ENCODE measurements around the gene NFATC3.
"Not testable (repeated sequence)": the region's sequence is repeated elsewhere in the genome, so short reads cannot be mapped to it uniquely, and the experiment has no call there.

Gene NFATC3

GRCh38 chr16:68118954-68119353 is 33.8 kb downstream of the NFATC3 start:
- DNase-seq (ENCODE audit: low read depth) = not testable (repeated sequence)

DNA sequence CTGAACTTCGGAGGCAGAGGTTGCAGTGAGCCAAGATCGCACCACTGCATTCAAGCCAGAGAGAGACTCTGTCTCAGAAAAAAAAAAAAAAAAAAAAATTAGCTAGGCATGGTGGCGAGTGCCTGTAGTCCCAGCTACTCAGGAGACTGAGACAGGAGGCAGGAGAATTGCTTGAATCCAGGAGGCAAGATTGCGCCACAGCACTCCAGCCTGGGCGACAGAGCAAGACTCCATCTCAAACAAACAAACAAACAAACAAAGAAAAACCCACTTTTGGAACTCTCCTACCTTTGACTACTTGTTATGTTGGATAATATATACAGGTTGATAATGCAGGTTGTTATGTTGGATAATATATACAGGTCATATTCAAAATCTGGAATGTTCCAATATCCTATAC is 35.3 kb downstream of the NFATC3 start:
- DNase-seq (ENCODE audit: low read depth) = not testable (repeated sequence)

GRCh38 chr16:68126395-68126794 is 41.2 kb downstream of the NFATC3 start:
- DNase-seq (ENCODE audit: low read depth) = no peak

DNA sequence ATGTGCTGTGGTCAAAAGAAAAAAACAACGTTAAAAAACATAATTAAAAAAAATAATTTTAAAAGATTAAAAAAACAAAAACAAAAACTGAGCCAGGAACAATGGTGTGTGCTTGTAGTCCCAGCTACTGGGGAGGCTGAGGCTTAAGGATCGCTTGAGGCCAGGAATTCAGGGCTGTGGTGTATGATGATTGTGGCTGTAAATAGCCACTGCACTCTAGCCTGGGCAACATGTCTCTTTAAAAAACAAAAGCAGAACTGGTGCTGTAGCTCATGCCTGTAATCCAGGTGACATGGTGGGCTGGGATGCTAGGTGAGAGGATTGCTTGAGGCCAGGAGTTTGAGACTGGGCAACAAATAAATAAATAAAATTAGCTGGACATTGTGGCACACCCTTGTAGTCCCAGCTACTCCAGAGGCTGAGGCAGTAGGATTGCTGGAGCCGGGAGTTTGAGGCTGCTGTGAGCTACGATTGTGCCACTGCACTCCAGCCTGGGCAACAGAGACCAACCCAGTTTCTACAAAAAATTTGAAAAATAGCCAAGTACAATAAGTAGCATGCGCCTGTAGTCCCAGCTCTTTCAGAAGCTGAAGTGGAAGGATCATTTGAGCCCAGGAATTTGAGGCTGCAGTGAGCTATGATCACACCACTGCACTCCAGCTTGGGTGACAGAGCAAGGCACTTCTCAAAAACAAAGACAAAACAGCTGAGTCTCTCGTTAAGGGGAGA is 43.6 kb downstream of the NFATC3 start:
- peak; percentile 44 for DNase-seq (ENCODE audit: low read depth)

DNA sequence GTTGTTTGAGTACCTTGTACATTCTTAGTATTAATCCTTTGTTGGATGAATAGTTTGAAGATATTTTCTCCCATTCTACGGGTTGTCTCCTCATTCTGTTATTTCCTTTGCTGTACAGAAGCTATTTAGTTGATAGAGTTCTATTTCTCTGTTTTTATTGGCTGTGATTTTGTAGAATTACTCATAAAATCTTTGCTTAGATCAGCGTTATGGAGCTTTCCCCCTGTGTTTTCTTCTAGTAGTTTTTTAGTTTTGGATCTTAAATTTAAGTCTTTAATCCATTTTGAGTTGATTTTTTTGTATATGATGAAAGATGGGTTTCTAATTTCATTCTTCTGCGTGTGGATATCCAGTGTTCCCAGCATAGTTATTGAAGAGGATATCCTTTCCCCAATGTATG is 45.4 kb downstream of the NFATC3 start:
- no peak for DNase-seq (ENCODE audit: low read depth)

- DNase-seq (ENCODE audit: low read depth) = no peak
Observed at GRCh38 chr16:68131813-68132706, 46.9 kb downstream of the NFATC3 start.

DNA sequence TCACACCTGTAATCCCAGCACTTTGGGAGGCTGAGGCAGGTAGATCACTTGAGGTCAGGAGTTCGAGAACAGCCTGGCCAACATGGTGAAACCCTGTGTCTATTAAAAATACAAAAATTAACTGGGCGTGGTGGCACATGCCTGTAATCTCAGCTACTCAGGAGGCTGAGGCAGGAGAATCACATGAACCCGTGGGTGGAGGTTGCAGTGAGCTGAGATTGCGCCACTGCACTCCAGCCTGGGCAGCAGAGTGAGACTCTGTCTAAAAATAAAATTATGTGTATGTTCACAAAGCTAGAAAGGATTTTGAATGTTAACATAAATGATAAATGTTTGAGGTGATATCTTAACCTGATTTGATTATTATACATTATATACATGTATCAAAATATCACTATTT is 47.8 kb downstream of the NFATC3 start:
- DNase-seq (ENCODE audit: low read depth) = not testable (repeated sequence)

DNA sequence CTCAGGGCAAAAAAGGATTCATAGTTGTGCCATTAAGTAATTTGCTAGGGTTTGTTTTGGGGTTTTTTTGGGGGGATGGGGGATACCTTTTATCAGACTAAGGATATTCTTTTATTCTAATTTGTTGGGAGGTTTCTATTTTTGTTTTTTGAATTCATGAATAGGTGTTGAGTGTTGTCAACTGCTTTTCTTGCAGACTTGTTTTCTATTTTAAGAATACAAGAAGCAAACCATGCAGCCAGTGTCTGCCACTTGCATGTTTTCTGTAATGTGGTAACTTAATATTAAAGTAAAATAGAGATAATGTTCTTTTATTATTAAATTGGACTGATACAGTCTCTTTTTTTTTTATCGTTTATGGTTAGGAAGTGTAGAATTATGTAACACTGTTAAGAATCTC is 49.5 kb downstream of the NFATC3 start:
- DNase-seq (ENCODE audit: low read depth) = no peak

GRCh38 chr16:68136515-68136914 is 51.3 kb downstream of the NFATC3 start:
- DNase-seq (ENCODE audit: low read depth) = no peak

GRCh38 chr16:68144008-68144407 is 58.8 kb downstream of the NFATC3 start:
- DNase-seq (ENCODE audit: low read depth) = no peak

DNA sequence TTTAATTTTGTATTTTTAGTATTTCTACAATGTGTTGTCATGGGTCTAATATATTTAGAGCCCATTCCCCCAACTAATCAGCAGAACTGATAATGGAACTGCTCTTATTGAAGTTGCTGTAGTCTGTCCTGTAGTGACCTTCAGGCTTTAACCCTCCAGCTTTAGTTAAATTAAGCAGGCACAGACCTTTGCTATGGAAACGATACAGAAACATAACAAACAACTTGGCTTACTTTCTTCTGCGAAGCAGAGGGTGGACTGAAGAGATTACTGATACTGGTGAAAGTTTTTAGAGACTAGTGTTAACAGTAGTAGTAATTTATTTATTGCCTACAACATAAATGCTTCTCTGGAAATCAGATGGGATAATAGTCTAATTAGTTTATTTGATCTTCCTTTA is 61.4 kb downstream of the NFATC3 start:
- peak; percentile 69 for DNase-seq (ENCODE audit: low read depth)

- no peak for DNase-seq (ENCODE audit: low read depth)
Observed at GRCh38 chr16:68147444-68147843, 62.3 kb downstream of the NFATC3 start.

DNA sequence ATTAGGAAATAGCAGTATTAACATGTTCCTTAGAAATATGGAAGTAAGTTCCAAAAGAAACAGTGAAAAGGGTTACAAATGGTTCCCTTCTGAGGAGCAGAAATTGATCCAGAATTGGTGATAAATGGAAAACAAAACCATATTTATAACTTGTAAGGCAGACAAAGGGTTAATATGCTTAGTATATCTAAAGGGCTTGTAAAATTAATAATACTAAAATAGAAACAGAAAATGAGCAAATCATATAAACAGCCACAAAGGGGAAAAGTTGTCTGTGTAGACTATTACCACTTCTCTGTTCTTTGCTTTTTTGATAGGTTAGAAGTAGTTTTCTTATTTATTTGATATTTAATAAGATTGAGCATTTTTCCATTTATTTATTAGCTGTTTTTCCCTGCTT is 64.4 kb downstream of the NFATC3 start:
- DNase-seq (ENCODE audit: low read depth) = no peak

DNA sequence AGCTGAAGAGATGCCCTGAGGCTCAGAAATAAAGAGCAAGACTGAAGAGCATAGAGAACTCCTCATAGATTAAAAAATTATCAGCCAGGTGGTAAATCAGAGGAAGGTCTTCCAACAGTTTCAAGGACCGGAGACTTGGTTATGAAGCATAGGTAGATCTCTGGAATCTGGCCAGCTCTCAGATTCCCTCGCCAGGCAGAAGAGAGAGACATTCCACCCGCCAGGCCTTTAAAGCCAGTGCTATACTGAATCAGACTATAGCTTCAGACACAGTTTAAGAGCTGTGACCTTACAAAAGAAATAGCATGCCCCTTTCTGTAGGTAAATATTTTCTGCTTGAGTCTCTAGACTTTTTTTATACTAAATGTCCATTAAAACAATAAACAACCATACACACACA is 70.3 kb downstream of the NFATC3 start:
- no peak for DNase-seq (ENCODE audit: low read depth)

DNA sequence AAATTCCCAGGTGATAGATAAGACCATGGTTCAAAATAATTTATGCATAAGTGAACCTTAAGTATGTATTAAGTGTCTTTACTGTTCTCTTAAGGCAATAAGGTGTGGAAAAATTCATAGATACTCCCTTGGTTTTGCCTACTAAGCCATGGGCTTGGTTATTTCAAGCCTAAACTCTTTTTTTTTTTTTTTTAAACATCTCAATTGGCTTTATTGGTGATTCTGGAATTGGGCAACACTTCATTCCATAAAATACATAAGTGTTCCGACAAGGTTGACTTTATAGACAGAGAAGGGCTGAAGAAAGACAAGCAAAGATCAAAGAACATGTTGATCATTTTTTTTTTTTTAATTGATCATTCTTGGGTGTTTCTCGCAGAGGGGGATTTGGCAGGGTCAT is 77.2 kb downstream of the NFATC3 start:
- DNase-seq (ENCODE audit: low read depth) = no peak

GRCh38 chr16:68163275-68163674 is 78.1 kb downstream of the NFATC3 start:
- DNase-seq (ENCODE audit: low read depth) = not testable (repeated sequence)

GRCh38 chr16:68166264-68166663 is 81.1 kb downstream of the NFATC3 start:
- DNase-seq (ENCODE audit: low read depth) = no peak

- DNase-seq (ENCODE audit: low read depth) = peak; percentile 46
Observed at GRCh38 chr16:68179196-68179795, 94.1 kb downstream of the NFATC3 start.

- no peak for DNase-seq (ENCODE audit: low read depth)
Observed at GRCh38 chr16:68179855-68180254, 94.7 kb downstream of the NFATC3 start.

- DNase-seq (ENCODE audit: low read depth) = no peak
Observed at GRCh38 chr16:68183046-68183445, 97.9 kb downstream of the NFATC3 start.

GRCh38 chr16:68186877-68187276 is 101.7 kb downstream of the NFATC3 start:
- DNase-seq (ENCODE audit: low read depth) = no peak

- no peak for DNase-seq (ENCODE audit: low read depth)
Observed at GRCh38 chr16:68187505-68187904, 102.3 kb downstream of the NFATC3 start.

DNA sequence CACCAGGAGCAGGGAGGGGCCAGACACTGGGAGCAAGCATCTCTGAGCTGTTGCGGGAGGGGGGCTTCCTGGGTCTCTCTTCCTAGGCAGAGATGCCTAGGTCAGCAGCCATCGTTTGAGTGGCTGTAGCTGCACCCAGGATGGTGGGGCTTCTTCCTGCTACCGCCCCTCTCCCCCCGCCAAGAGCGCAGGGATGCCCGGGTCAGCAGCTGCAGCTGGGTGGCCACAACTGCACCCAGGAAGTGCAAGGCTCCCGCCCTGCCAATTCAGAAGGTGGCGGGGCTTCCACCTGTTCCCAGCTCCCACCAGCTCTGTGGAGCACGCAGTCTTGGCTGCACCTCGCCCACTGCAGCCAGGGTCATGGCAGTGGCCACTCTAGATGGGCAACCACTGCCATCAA is 103.0 kb downstream of the NFATC3 start:
- no peak for DNase-seq (ENCODE audit: low read depth)
